GM12872 (cell line): Measurements from ENCODE around the gene EWSR1.

ENCODE experiments used
- TF ChIP-seq, protein P1 (sequence below): IDR thresholded peaks from 3 replicates; pipeline ENCODE4 v1.5.1; 2011; ENCODE audit warnings: low read depth, mild to moderate bottlenecking, low read length, moderate library complexity; ENCODE audit not compliant: insufficient read depth

Gene EWSR1

DNA sequence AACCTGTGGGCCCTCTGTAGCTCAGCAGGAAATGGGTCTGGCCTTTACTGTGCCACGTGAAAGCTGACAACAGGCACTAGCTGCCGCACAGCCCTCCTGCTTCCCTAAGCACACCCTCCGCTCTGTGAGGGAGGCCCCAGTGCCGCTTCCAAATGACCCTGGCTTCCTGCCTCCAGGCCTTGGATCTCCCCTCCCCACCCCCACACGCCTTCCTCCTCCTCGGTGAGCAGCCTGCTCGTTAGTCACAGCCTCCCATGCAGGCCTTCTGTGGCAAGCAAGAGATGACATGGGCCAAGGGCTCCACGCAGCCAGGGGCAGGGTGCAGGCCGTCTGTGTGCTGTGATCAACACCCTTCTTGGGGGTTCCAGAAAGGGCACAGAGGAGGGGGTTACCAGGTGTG, 62.7 kb downstream of the EWSR1 start:
- TF ChIP-seq, protein P1, sequence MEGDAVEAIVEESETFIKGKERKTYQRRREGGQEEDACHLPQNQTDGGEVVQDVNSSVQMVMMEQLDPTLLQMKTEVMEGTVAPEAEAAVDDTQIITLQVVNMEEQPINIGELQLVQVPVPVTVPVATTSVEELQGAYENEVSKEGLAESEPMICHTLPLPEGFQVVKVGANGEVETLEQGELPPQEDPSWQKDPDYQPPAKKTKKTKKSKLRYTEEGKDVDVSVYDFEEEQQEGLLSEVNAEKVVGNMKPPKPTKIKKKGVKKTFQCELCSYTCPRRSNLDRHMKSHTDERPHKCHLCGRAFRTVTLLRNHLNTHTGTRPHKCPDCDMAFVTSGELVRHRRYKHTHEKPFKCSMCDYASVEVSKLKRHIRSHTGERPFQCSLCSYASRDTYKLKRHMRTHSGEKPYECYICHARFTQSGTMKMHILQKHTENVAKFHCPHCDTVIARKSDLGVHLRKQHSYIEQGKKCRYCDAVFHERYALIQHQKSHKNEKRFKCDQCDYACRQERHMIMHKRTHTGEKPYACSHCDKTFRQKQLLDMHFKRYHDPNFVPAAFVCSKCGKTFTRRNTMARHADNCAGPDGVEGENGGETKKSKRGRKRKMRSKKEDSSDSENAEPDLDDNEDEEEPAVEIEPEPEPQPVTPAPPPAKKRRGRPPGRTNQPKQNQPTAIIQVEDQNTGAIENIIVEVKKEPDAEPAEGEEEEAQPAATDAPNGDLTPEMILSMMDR, result no peak

DNA sequence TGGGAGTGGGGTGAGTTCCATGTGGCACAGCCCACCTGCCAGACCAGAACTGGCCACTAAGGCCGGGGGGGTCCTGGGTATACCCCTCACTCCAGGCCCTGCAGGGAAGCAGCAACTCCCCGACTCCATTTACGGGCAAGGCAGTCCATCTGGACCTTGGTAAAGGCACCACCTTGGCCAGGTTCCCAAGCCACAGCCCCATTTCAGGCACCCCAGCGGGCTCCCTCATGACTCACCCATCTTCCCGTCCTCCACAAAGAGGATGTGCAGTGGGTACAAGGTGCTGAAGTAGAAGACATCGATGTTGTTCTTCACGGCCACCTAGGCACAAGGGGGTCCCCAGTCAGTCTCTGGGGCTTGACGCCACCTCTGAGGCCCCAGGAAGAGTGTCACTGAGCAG, 63.1 kb downstream of the EWSR1 start:
- TF ChIP-seq, protein P1, result no peak

DNA sequence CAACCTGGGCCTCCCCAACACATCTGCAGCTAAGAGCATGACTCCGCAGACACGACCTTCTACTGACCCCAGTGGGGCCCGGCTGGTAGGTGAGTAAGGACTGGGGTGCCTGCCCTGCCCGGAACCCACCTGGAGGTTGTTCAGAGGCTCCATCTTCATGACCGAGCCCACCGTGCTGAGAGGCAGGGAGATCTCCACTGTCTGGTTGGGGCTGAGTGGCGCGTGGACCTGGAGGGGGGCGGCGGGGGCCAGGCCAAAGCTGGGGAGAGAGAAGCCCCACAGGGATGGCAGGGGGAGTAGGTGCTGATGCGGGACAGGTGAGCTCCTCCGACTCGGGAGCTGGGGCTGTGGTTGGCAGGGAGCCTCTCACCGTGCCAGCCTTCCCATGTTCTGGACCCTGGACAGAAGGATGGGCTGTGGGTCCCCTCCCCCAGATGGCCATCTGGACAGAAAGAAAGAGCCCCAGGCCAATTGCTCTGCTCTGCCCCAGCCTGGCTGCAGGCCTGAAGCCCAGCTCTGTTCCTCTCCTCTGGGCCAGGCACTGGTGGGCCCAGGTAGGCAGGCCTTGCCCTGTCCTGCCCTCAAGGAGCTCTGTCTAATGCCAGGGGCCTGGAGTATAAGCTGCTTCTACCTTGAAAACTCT, 63.7 kb downstream of the EWSR1 start:
- TF ChIP-seq, protein P1, result no peak

DNA sequence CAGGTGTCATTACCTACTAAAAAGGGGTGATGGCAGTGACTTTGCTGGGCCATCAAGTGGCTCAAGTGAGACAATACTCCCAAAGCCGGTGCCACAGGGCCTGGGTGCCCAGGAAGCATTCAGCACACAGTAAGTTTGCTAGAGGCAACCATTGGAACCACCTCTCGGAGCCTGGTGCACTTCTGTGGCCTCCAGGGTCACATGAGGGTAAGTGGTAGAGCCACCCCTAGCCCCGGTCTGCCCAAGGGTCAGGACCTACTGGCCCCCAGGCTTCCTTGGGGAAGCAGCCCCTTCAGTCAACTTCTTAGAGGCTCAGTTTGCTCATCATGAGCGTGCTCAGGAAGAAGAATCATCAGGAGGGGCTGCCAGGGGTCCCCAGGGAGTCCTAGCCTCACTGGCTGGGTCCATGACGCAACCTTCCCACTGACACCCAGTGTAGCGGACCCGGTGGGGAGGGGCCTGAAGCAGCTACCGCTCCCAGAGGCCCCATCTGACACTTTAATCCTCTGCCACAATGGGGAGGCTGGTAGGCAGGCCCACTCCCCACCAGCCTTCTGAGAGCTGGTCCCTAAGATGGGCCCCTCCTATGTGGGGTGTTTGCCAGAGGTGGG, 64.9 kb downstream of the EWSR1 start:
- TF ChIP-seq, protein P1, result no peak

DNA sequence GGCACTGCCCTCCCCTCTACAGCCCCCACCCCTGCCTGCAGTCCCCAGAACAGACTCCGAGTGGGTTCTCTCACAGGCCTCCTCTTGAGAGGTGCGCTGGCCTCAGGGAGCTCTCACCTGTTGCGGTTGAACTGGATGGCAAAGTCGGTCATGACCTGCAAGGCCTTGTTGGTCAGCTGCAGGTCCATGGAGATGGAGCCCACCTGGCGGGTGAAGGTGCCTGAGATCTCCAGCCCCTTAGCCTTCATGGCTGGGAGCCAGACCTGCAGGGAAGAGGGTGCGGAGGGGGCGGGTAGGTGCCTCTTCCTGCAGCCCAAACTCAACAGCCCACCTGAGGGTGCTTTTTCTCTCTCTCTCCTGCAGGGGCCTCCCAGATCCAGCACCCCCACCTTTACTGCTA, 66.1 kb downstream of the EWSR1 start:
- TF ChIP-seq, protein P1, result no peak

DNA sequence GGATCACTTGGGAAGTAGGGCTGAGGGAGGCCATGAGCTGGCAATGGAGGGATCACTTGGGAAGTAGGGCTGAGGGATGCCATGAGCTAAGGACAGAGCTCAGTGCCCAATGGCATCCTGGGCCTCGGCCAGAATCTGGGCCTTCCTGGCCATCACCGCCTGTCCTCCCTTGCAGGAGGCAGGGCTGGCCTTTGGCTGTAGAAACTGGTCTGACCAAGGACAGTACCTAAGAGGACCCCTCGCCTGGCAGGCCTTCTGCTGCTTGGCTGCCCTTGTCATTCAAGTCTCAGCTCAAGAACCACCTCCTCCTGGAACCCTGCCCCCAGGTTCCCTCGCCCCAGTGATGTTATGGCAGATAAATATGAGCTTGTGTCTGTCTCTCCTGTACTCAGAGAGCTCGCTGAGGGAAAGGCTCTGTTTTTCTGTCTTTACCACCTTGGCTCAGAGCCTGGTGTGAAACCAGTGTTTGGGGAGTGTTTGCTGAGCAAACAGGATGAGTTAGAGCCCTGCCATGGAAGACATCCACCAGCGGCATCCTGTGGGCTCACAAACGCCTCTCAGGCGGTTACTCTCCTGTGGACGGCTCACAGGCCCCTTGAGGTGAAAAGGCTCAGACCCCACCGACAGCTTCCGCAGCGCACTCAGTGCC, 66.8 kb downstream of the EWSR1 start:
- TF ChIP-seq, protein P1, result no peak

DNA sequence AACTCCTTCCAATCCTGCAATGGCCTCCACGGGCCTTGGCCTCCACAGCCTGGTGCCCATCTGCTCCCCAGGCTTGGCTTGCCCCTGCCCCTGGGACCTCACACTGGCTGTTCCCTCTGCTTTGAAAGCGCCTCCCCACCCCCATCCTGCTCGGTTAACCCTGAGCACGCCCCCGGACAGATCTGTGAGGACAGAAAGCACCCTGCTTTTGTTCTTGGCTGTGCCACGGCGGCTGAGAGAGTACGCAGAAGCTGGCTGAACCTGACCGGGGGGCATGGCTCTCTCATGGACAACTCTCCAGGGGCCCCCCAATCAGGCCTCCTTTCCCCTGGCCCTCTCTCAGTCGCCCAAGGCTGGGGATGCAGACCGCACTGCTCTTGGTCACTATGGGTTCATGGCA, 67.6 kb downstream of the EWSR1 start:
- TF ChIP-seq, protein P1, result no peak
